ENCODE data around the gene ZAP70. TPM values are rescaled to one million over a fixed set of nuclear protein-coding genes. Genes with fewer than 3 reads are reported as not detected.

ZAP70 gene
- total and polyA plus RNA-seq, 10 of the 15 experiments (the other 5 are each of a cell fraction or from before 2014, with no cell fraction given), result 0.18 to 2.9 (median 1.2) TPM; not detected in 1

- TF ChIP-seq CUX1 (IDR thresholded peaks at IDR 0.05; ENCODE audit: insufficient replicate concordance, low read depth, low read length) (no peak), CHD1 (IDR thresholded peaks at IDR 0.05; ENCODE audit: low read depth, low read length) (no peak), SP1 (IDR thresholded peaks at IDR 0.05; ENCODE audit: low read depth, low read length) (no peak), EGR1 (IDR thresholded peaks at IDR 0.05; ENCODE audit: borderline replicate concordance in 1 of 2, low read depth in 2 of 2, low read length in 2 of 2) (no peak), HSF1 (IDR thresholded peaks at IDR 0.05; ENCODE audit: low read depth, low read length) (no peak)
Measured at GRCh38 chr2:97731274-97732020, 18.1 kb downstream of the ZAP70 start (continued).
